Activated CD4-positive, alpha-beta T cell treated with anti-CD3 and anti-CD28 coated beads, Interleukin-2, amount 50 U/mL, for 48 hours (primary cell): ENCODE data around the gene TUBD1.
"Not testable (repeated sequence)": the region's sequence is repeated elsewhere in the genome, so short reads cannot be mapped to it uniquely, and the experiment has no call there.

Source experiments
- DNase-seq, 2 experiments: peaks; one replicate each; pipeline ENCODE4 v3.0.0-alpha.2; 2020

TUBD1 gene

GRCh38 chr17:59842901-59843652 is 49.7 kb downstream of the TUBD1 start:
- DNase-seq = peak; percentile 85 to 90

- not testable (repeated sequence) for DNase-seq
Measured at GRCh38 chr17:59841882-59842263, 50.9 kb downstream of the TUBD1 start.

DNA sequence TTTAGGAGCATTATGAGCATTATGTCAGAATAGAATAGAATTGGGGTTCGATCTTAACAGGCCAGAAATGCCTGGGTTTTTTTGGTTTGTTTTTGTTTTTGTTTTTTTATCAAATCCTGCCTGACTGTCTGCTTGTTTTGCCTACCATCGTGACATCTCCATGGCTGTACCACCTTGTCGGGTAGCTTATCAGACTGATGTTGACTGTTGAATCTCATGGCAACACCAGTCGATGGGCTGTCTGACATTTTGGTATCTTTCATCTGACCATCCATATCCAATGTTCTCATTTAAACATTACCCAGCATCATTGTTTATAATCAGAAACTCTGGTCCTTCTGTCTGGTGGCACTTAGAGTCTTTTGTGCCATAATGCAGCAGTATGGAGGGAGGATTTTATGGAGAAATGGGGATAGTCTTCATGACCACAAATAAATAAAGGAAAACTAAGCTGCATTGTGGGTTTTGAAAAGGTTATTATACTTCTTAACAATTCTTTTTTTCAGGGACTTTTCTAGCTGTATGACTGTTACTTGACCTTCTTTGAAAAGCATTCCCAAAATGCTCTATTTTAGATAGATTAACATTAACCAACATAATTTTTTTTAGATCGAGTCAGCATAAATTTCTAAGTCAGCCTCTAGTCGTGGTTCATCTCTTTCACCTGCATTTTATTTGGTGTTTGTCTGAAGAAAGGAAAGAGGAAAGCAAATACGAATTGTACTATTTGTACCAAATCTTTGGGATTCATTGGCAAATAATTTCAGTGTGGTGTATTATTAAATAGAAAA is 51.5 kb downstream of the TUBD1 start:
- peak in 1 of 2 experiments; percentile 44 for DNase-seq

GRCh38 chr17:59840329-59841090 is 52.2 kb downstream of the TUBD1 start:
- no peak for DNase-seq

DNA sequence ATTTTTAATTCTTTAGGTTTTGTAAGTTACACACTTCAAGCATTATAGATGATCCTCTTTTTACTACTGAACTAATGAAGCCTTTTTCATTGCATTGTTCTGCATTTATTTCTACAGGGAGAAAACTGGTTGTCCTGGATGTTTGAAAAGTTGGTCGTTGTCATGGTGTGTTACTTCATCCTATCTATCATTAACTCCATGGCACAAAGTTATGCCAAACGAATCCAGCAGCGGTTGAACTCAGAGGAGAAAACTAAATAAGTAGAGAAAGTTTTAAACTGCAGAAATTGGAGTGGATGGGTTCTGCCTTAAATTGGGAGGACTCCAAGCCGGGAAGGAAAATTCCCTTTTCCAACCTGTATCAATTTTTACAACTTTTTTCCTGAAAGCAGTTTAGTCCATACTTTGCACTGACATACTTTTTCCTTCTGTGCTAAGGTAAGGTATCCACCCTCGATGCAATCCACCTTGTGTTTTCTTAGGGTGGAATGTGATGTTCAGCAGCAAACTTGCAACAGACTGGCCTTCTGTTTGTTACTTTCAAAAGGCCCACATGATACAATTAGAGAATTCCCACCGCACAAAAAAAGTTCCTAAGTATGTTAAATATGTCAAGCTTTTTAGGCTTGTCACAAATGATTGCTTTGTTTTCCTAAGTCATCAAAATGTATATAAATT is 53.0 kb downstream of the TUBD1 start:
- DNase-seq = no peak

GRCh38 chr17:59838052-59838916 is 54.5 kb downstream of the TUBD1 start:
- DNase-seq = peak in 1 of 2 experiments; percentile 58

DNA sequence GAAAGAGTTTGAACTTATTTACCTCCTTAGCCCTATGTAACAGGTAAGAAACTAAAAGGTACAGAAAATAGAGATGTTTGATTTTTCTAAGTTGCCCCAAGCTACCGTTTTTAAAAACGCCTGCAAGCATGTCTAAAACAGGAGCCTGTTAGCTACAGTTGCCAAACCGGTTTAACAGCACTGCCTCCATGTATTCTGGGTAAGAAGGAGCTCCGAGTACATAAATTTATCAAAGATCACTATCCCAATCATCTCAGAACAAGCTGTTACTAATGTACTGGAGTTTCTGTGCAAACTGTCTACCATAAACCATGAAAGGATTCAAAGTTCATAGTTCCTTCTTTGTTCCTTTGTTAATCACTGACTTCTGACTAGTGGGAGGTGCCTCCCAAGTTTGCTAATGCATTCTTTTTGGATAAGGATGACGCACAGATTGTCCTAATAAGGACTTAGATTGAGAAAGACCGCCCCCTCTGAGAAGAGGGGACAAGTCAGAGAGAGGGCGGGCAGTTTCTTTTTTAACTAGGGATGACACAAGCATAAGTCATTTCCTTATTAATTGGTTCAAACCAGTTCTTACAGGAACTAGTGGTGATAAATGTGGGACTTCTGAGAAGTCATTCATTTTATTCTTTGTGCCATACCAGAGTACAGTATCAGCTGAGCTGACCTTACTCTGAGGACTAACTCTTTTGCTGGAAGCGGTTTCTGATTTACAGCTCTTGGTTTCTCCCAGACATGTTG is 55.3 kb downstream of the TUBD1 start:
- DNase-seq = peak in 1 of 2 experiments; percentile 63

GRCh38 chr17:59832883-59833379 is 59.8 kb downstream of the TUBD1 start:
- no peak for DNase-seq

DNA sequence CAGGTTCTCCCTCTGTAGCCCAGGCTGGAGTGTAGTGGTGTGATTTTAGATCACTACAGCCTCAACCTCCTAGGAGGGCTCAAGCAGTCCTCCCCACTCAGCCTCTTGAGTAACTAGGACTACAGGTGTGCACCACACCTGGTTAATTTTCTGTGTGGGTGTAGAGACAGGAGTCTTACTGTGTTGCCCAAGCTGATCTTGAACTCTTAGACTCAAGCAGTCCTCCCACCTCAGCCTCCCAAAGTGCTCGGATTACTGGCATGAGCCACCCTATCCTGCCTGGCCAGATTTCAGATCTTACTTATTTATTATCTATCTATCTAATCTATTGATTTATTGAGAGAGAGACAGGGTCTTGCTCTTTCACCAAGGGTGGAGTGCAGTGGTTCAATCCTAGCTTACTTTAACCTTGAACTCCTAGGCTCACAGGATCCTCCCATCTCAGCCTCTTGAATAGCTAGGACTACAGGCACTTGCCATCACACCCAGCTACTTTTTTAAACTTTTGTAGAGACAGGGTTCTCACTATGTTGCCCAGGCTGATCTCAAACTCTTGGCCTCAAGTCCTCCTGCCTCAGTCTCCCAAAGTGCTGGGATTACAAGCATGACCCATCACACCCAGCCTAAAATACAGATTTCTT is 61.8 kb downstream of the TUBD1 start:
- peak in 1 of 2 experiments; percentile 44 for DNase-seq

DNA sequence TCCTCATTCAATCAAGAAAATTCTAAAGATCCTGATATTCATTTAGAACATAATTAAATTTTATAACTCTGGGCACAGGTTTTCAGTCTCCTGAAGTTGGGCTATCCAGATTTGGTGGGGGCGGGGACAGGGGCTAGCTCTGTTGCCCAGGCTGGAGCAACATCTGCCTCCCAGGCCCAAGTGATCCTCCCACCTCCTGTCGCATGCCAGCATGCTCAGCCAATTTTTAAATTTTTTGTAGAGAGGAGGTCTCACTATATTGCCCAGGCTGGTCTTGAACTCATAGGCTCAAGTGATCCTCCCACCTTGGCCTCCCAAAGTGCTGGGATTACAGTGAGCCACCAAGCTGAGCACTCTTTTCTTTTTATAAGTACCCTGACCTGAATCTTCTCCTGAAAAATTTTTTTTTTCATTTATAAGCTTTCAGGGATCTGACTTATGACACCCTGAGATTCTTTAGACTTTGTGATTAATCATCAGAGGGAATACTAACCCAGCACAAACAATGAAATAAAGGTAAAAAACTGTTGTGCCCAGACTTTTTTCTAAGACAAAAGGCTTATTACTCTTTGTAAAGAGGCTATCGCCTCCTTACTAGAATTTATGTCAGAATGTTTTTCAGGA is 62.6 kb downstream of the TUBD1 start:
- DNase-seq = peak; percentile 67 to 72

- no peak for DNase-seq
Measured at GRCh38 chr17:59829217-59830006, 63.3 kb downstream of the TUBD1 start.

GRCh38 chr17:59828819-59829216 is 63.9 kb downstream of the TUBD1 start:
- DNase-seq = peak in 1 of 2 experiments; percentile 59

- no peak for DNase-seq
Measured at GRCh38 chr17:59828478-59828760, 64.3 kb downstream of the TUBD1 start.

DNA sequence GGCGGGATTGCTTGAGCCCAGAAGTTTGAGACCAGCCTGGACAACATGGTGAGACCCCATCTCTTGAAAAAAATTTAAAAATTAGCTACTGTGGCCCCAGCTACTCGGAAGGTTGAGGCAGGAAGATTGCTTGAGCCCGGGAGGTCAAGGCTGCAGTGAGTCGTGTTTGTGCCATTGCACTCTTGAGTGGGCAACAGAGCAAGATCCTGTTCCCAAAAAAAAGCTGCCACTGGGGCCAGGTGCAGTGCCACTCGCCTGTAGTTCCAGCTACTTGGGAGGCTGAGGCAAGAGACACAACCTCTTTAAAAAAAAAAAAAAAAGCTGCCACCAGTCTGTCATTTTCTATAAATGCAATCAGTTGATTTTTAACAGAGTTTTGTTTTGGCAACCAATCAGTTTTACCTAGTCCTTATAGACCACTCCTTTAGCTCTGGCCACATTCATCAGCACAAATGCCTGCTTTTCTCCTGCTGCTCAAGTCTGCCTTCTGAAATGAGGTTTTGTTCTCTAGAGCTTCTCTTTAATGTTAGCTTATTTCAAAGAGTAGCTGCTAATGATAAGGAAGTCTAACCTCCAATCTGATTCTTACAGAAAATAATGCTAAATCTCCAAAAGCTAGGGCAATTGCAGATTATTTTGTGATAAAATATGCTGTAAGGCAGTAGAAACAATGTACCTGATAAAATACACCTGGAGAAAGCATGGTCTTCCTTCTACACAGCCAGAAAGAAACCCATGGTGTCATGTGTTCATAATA is 64.8 kb downstream of the TUBD1 start:
- no peak for DNase-seq

GRCh38 chr17:59826706-59827453 is 65.9 kb downstream of the TUBD1 start:
- DNase-seq = no peak

DNA sequence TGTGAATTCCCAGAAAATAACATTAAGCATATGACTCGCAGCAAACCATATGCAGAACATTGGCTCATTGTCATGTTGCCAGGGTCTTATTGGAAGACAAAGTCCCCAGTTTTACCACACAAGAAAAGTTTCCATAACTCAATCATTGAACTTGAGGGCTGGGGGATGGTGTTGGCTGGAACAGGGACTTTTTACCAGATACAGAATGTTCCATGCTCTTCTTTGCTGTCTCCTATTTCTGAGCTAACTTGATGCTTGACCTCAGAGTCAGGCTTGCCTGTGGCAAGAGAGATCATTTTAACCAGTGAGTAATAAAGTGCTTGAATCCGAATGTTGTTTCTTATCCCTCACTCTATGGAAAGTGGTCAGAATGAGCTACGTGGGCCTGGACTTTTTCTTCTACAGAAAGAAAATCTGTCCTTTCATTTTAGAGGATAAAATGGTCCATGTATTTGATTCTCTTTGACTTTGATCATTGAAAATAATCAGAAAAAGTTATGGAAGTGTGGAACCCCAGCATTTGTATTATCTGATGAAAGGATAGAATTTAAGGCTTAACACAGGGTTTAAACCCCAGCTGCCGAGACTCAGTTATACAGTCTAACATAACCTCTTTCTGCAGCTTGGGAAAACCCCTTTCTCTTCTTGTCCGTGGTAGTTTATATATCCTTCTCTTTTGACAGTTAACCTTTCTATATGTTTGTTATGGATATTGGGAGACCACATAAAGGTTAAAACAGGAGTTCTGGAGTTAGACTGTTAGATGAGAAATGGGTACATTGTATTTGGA is 67.0 kb downstream of the TUBD1 start:
- DNase-seq = peak in 1 of 2 experiments; percentile 63

DNA sequence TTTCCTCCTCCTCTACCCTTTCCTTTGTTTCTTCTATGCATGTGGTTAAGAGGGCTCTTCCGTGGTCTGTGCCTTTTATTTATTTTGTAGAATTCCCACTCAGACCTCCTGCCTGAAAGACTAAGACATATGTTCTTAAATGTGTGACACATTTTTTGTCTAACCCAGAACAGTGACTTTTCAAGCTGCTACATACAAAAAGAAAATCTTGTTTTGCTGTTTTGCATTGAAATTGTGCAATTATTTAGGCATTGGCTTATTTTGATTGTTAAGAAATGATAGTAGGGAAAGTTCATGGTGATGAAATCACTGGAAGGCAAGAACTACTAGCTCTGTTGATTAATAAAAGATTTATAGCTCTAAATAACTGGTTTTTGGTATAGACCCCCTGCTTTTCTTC is 76.8 kb downstream of the TUBD1 start:
- no peak for DNase-seq
